ENCODE results near the gene NOCT. TPM values are rescaled to one million over a fixed set of nuclear protein-coding genes. Genes with fewer than 3 reads are reported as not detected.

The NOCT gene
- total and polyA plus RNA-seq, 2 of the 8 experiments (the other 6 are each of a cell fraction or from before 2014, with no cell fraction given) = 10.4 to 45.5 TPM

DNA sequence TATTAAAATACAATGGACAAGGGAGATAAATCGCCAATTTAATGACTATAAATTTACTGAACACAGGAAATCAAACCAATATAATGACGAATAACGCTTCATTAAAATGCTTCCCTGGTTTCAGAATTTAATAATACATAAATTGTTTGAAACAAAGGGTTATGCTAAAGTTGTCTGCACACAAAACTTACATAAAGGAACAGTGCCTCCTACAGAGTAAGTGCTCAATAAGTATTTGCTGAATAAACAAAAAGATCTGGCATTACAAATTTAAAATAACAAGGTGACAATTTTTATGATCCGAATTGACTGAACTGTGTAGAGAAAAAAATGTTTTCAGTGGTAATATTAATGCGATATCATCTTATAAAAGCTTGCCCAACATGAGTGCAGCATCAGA, 69.6 kb downstream of the NOCT start:
- peaks cover 6 to 37% of the 10 kb centered on the region in 2 experiments; a peak in 3 of 4 replicates for H3K79me2 ChIP-seq (ENCODE audit: control insufficient read depth in 1 of 2, insufficient read depth in 2 of 2, low read length in 2 of 2)
- WGBS, 2 experiments (ENCODE audit: extremely low coverage in 1 of 2, insufficient coverage in 1 of 2, insufficient read length in 1 of 2, insufficient replicate concordance in 2 of 2, low coverage in 1 of 2, low lambda C conversion rate in 2 of 2, missing lambda C conversion rate in 1 of 2) = 44% methylated on average over 5 of the region's 5 CpGs; no CpG with 5 or more reads in 1 of the 2 experiments
- no peak overlapping the region for H3K18ac ChIP-seq (ENCODE audit: extremely low read depth, low read length)
- no peak overlapping the region for H2BK120ac ChIP-seq (replicated peaks; ENCODE audit: low read depth, low read length)
- no peak overlapping the region for H4K91ac ChIP-seq (replicated peaks; ENCODE audit: insufficient read length, low read length)
- no peak overlapping the region for H2AFZ ChIP-seq (ENCODE audit: low read length)
- no peak overlapping the region for H4K8ac ChIP-seq (ENCODE audit: extremely low read depth, insufficient read depth, low read length)
- H3K14ac ChIP-seq (ENCODE audit: insufficient read length) = no peak overlapping the region
- H2BK5ac ChIP-seq (ENCODE audit: low read depth, low read length) = no peak overlapping the region
- H3K9me3 ChIP-seq (ENCODE audit: insufficient read depth in 2 of 2, low read depth in 1 of 2, low read length in 1 of 2) = no peaks in the 10 kb centered on the region
- no peak overlapping the region for H2BK15ac ChIP-seq (ENCODE audit: low read length)
- H3K56ac ChIP-seq (replicated peaks; ENCODE audit: insufficient read length, low read depth, low read length) = no peak overlapping the region
- no peak for FAIRE-seq
- peak overlapping the region; percentile 57 to 92 (median 68); a peak in 7 of 8 replicates for H3K4me3 ChIP-seq (ENCODE audit: extremely low read depth in 1 of 4, insufficient read depth in 2 of 4, low read depth in 3 of 4, low read length in 4 of 4)
- no peak overlapping the region for H3K23ac ChIP-seq (ENCODE audit: insufficient read length)
- H3K4me1 ChIP-seq (replicated peaks in 1 of 4; ENCODE audit: control insufficient read depth in 3 of 4, insufficient read depth in 4 of 4, low read length in 3 of 4) = peaks cover 0 to 4% (median 1%) of the 10 kb centered on the region in 4 experiments; a peak in 3 of 7 replicates
- no peaks in the 10 kb centered on the region for H3K27me3 ChIP-seq (replicated peaks in 1 of 4; ENCODE audit: control insufficient read depth in 3 of 4, extremely low read depth in 1 of 4, insufficient read depth in 3 of 4, low read length in 3 of 4)
- ChIA-PET CTCF (ENCODE audit: partially characterized antibody) (interaction anchor here (1.1 to 1.7 kb wide), 5 partner anchors 15 to 83 kb away, joined by 4 to 6 read pairs (median 5); no protein-coding TSS in a partner anchor), POLR2A (ENCODE audit: partially characterized antibody) (interaction anchor here (1.2 kb wide), 1 partner anchor 93 kb away, joined by 4 read pairs; no protein-coding TSS in a partner anchor)
- no peak overlapping the region for H3K4ac ChIP-seq (replicated peaks; ENCODE audit: insufficient read length, low read depth, low read length)
- DNase-seq (ENCODE audit: low read depth in 1 of 2, low spot score in 2 of 2) = no peak
- no peak overlapping the region for H2AK5ac ChIP-seq (ENCODE audit: low read depth, low read length)
- peak overlapping the region; percentile 60 to 90 for H3K4me2 ChIP-seq (ENCODE audit: insufficient read depth in 1 of 2, low read depth in 2 of 2, low read length in 2 of 2)
- no peaks in the 10 kb centered on the region for H3K36me3 ChIP-seq (ENCODE audit: control insufficient read depth in 2 of 4, insufficient read depth in 4 of 4, low read length in 3 of 4)
- H3K9ac ChIP-seq (replicated peaks in 1 of 4; ENCODE audit: extremely low read depth in 1 of 4, low read depth in 3 of 4, low read length in 3 of 4) = no peak overlapping the region
- H3K79me1 ChIP-seq (ENCODE audit: low read depth, low read length) = no peaks in the 10 kb centered on the region; the same call in 1 of the 2 replicates
- H2BK12ac ChIP-seq (ENCODE audit: low read depth, low read length) = no peak overlapping the region
- no peak overlapping the region for H2BK20ac ChIP-seq (ENCODE audit: low read length)
- peaks cover 4 to 5% of the 10 kb centered on the region in 2 experiments for H4K20me1 ChIP-seq (replicated peaks in 1 of 2; ENCODE audit: control insufficient read depth in 1 of 2, insufficient read depth in 2 of 2, low read length in 2 of 2)
- TF ChIP-seq SIX5 (IDR thresholded peaks at IDR 0.05; ENCODE audit: low read depth, low read length) (no peak), MAFK (IDR thresholded peaks at IDR 0.05; ENCODE audit: low read depth, low read length) (peak; percentile 25; the same call in 1 of the 2 replicates)
- H4K5ac ChIP-seq (ENCODE audit: insufficient read length, low read depth, low read length) = no peak overlapping the region
- peaks cover 8% of the 10 kb centered on the region for H3K23me2 ChIP-seq (ENCODE audit: low read depth, low read length)
- no peak overlapping the region for H3K27ac ChIP-seq (ENCODE audit: low read depth, low read length)

Data from H1 (cell line).